Choroid plexus epithelial cell (primary cell): ENCODE measurements around the gene TTC12.

Experiments
- DNase-seq: peaks from one replicate; pipeline ENCODE4 v3.0.0-alpha.2; 2010; ENCODE audit warnings: low read depth
- H3K4me3 ChIP-seq: 2 replicates; pipeline ENCODE4 v1.5.1; 2011; ENCODE audit warnings: low read depth, mild to moderate bottlenecking, control low read depth, low read length, moderate library complexity
- CTCF ChIP-seq: conservative IDR thresholded peaks from 2 replicates; pipeline ENCODE4 v1.5.1; 2011; ENCODE audit warnings: low read depth, mild to moderate bottlenecking, control low read depth, inconsistent platforms, low read length, moderate library complexity

The TTC12 gene

GRCh38 chr11:113283881-113284280, 30.5 kb upstream of the TTC12 start:
- H3K4me3 ChIP-seq = no peak overlapping the region
- no peak for TF ChIP-seq CTCF
- no peak for DNase-seq

GRCh38 chr11:113286009-113286408, 28.4 kb upstream of the TTC12 start:
- no peak for TF ChIP-seq CTCF
- no peak overlapping the region for H3K4me3 ChIP-seq
- DNase-seq = no peak

- no peak for TF ChIP-seq CTCF
- DNase-seq = peak; percentile 6
- no peak overlapping the region for H3K4me3 ChIP-seq
Measured at GRCh38 chr11:113286509-113287497, 27.6 kb upstream of the TTC12 start.

GRCh38 chr11:113287801-113288200, 26.6 kb upstream of the TTC12 start:
- DNase-seq = no peak
- no peak for TF ChIP-seq CTCF
- no peak overlapping the region for H3K4me3 ChIP-seq

GRCh38 chr11:113288286-113288863, 26.0 kb upstream of the TTC12 start:
- no peak overlapping the region for H3K4me3 ChIP-seq
- DNase-seq = no peak
- no peak for TF ChIP-seq CTCF

- no peak overlapping the region for H3K4me3 ChIP-seq
- TF ChIP-seq CTCF = peak; percentile 99
- DNase-seq = peak; percentile 69
Measured at GRCh38 chr11:113289431-113290187, 24.8 kb upstream of the TTC12 start.
